ENCODE measurements around the gene CLTRN. TPM values are rescaled to one million over a fixed set of nuclear protein-coding genes. Genes with fewer than 3 reads are reported as not detected.
"Not testable (repeated sequence)": the region's sequence is repeated elsewhere in the genome, so short reads cannot be mapped to it uniquely, and the experiment has no call there.

Gene CLTRN
- total RNA-seq, 1 donor from 2014 or later, result not detected

- Histone ChIP-seq H3K4me1 (peaks cover 0 to 8% of the 10 kb centered on the region in 2 donors), H3K27me3 (no peaks in the 10 kb centered on the region), H3K27ac (peak overlapping the region; percentile 97 to 99), H3K4me3 (peak overlapping the region; percentile 80 to 87), H3K36me3 (no peaks in the 10 kb centered on the region), H3K9me3 (no peaks in the 10 kb centered on the region)
- DNase-seq (ENCODE audit: low spot score in 2 of 2), result no peak
- TF ChIP-seq, protein P1, sequence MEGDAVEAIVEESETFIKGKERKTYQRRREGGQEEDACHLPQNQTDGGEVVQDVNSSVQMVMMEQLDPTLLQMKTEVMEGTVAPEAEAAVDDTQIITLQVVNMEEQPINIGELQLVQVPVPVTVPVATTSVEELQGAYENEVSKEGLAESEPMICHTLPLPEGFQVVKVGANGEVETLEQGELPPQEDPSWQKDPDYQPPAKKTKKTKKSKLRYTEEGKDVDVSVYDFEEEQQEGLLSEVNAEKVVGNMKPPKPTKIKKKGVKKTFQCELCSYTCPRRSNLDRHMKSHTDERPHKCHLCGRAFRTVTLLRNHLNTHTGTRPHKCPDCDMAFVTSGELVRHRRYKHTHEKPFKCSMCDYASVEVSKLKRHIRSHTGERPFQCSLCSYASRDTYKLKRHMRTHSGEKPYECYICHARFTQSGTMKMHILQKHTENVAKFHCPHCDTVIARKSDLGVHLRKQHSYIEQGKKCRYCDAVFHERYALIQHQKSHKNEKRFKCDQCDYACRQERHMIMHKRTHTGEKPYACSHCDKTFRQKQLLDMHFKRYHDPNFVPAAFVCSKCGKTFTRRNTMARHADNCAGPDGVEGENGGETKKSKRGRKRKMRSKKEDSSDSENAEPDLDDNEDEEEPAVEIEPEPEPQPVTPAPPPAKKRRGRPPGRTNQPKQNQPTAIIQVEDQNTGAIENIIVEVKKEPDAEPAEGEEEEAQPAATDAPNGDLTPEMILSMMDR (IDR thresholded peaks at IDR 0.05), result no peak
- intact Hi-C loops (cut with DNase I), result loop anchor here (2.0 to 10.0 kb wide), 6 partner anchors 77 to 1775 kb away; partner anchors contain the start of genes PIGA, PIR and SYAP1
These were observed 9.4 kb upstream of the CLTRN start for GRCh38 chrX:15673970-15674369.

DNA sequence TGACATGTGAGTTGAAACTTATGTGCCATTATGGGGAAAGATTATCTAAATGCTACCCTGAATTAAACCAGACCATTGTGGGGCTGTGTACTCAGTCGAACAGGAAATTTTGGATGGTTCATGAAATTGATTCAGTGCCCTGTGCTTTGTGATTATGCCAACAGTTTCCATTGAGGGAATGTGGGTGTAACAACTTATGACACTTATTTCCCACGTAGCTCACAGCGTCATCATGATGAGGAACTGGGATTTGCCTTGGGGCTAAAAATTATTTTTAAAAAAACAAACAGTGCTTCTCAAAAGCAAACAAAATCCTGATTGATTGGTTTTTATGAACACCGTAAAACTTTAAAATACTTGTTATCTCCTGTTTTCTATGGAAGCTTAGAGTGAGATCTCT, 8.3 kb upstream of the CLTRN start:
- DNase-seq (ENCODE audit: low spot score in 2 of 2), result no peak
- TF ChIP-seq, protein P1 (IDR thresholded peaks at IDR 0.05), result no peak
- H3K27ac ChIP-seq, result no peak overlapping the region
- no peak overlapping the region for H3K4me3 ChIP-seq
- no peaks in the 10 kb centered on the region for H3K27me3 ChIP-seq
- intact Hi-C loops (cut with DNase I), result loop anchor here (10.0 kb wide), 1 partner anchor 338 kb away; the partner anchor contains the start of gene PIGA
- peaks cover 0 to 8% of the 10 kb centered on the region in 2 donors for H3K4me1 ChIP-seq
- H3K36me3 ChIP-seq, result no peaks in the 10 kb centered on the region
- no peaks in the 10 kb centered on the region for H3K9me3 ChIP-seq

- TF ChIP-seq, protein P1 (IDR thresholded peaks at IDR 0.05), result no peak
- Histone ChIP-seq H3K4me1 (no peaks in the 10 kb centered on the region), H3K27me3 (no peaks in the 10 kb centered on the region), H3K27ac (no peak overlapping the region), H3K4me3 (no peak overlapping the region), H3K36me3 (no peaks in the 10 kb centered on the region), H3K9me3 (no peaks in the 10 kb centered on the region)
- intact Hi-C loops (cut with DNase I), result no loop called here
- DNase-seq (ENCODE audit: low spot score in 2 of 2), result no peak
These were observed 1.2 kb downstream of the CLTRN start for GRCh38 chrX:15663439-15663838.

- H3K36me3 ChIP-seq; H3K27ac ChIP-seq; DNase-seq (ENCODE audit: low spot score in 2 of 2); H3K4me1 ChIP-seq; H3K27me3 ChIP-seq; intact Hi-C loops (cut with DNase I); H3K4me3 ChIP-seq; H3K9me3 ChIP-seq: not testable (repeated sequence)
These were observed 9.8 kb downstream of the CLTRN start for GRCh38 chrX:15654804-15655203.

- Histone ChIP-seq H3K9me3 (no peaks in the 10 kb centered on the region), H3K36me3 (no peaks in the 10 kb centered on the region), H3K27ac (no peak overlapping the region), H3K4me3 (no peak overlapping the region), H3K4me1 (no peaks in the 10 kb centered on the region), H3K27me3 (no peaks in the 10 kb centered on the region)
- intact Hi-C loops (cut with DNase I), result no loop called here
- TF ChIP-seq, protein P1 (IDR thresholded peaks at IDR 0.05), result no peak
- DNase-seq (ENCODE audit: low spot score in 2 of 2), result no peak
These were observed 10.6 kb downstream of the CLTRN start for GRCh38 chrX:15653961-15654360.

DNA sequence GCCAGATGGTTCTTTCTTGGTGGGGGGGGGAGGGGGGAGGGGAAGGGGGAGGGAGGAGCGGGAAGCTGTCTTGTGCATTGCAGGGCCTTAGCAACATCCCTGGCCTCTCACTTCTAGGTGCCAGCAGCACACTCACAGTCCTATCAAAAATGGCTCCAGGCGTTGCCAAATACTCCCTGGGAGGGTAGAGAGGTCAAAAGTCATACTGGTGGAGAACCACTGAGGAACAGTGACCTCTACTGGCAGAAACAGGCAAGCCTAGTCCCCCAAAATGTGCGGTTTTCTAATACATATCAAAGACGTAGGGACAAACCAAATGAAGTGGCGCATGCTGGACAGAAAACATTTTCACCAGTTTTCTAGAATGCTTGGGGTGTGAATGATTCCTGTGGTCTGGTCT, 17.1 kb downstream of the CLTRN start:
- intact Hi-C loops (cut with DNase I); H3K27me3 ChIP-seq; DNase-seq (ENCODE audit: low spot score in 2 of 2); H3K4me3 ChIP-seq; H3K4me1 ChIP-seq; H3K9me3 ChIP-seq; H3K36me3 ChIP-seq; H3K27ac ChIP-seq: not testable (repeated sequence)

GRCh38 chrX:15646543-15646942, 18.1 kb downstream of the CLTRN start:
- H3K4me1 ChIP-seq, result no peaks in the 10 kb centered on the region
- no peak overlapping the region for H3K4me3 ChIP-seq
- no peaks in the 10 kb centered on the region for H3K27me3 ChIP-seq
- no peak for DNase-seq (ENCODE audit: low spot score in 2 of 2)
- H3K27ac ChIP-seq, result no peak overlapping the region
- intact Hi-C loops (cut with DNase I), result no loop called here
- TF ChIP-seq, protein P1 (IDR thresholded peaks at IDR 0.05), result no peak
- H3K36me3 ChIP-seq, result no peaks in the 10 kb centered on the region
- H3K9me3 ChIP-seq, result no peaks in the 10 kb centered on the region
